Neuronal stem cell (in vitro differentiated cells): Measurements from ENCODE around the gene VPS35L.

Experiments used
- DNase-seq: peaks from one replicate; pipeline ENCODE4 v3.0.0-alpha.2; 2013; ENCODE audit warnings: low spot score
- H2AFZ ChIP-seq: one replicate; pipeline ENCODE4 v1.6.1; 2013; ENCODE audit warnings: mild to moderate bottlenecking, low read length, inconsistent platforms
- H2AK5ac ChIP-seq: 2 replicates; pipeline ENCODE4 v1.6.1; 2013; ENCODE audit warnings: low read depth, mild to moderate bottlenecking, inconsistent platforms, low read length, moderate library complexity, mixed read lengths
- H2BK120ac ChIP-seq: 2 replicates; pipeline ENCODE4 v1.6.1; 2013; ENCODE audit warnings: low read depth, mild to moderate bottlenecking, inconsistent platforms, low read length, moderate library complexity, mixed read lengths
- H2BK12ac ChIP-seq: one replicate; pipeline ENCODE4 v1.6.1; 2013; ENCODE audit warnings: low read length, inconsistent platforms
- H2BK15ac ChIP-seq: 2 replicates; pipeline ENCODE4 v1.6.1; 2013; ENCODE audit warnings: mild to moderate bottlenecking, low read length, inconsistent platforms, mixed read lengths
- H2BK5ac ChIP-seq: one replicate; pipeline ENCODE4 v1.6.1; 2013; ENCODE audit warnings: inconsistent platforms, mild to moderate bottlenecking, low read length, moderate library complexity
- H3K14ac ChIP-seq: one replicate; pipeline ENCODE4 v1.6.1; 2013; ENCODE audit warnings: low read length, inconsistent platforms
- H3K18ac ChIP-seq: 2 replicates; pipeline ENCODE4 v1.6.1; 2013; ENCODE audit warnings: low read length, inconsistent platforms
- H3K23ac ChIP-seq: 2 replicates; pipeline ENCODE4 v1.6.1; 2013; ENCODE audit warnings: low read depth, mild to moderate bottlenecking, mixed read lengths, low read length, inconsistent platforms; ENCODE audit not compliant: poor library complexity
- H3K27ac ChIP-seq: replicated peaks from 3 replicates; pipeline ENCODE4 v1.5.1; 2013; ENCODE audit warnings: low read length, inconsistent platforms
- H3K27me3 ChIP-seq, 3 experiments: 2 replicates each; pipeline ENCODE4 v1.6.1; 2013; ENCODE audit warnings: low read length in 3 of 3, mild to moderate bottlenecking in 2 of 3, inconsistent platforms in 1 of 3, low read depth in 1 of 3, mixed read lengths in 1 of 3, moderate library complexity in 1 of 3; ENCODE audit not compliant: control insufficient read depth in 3 of 3, insufficient read depth in 3 of 3
- H3K36me3 ChIP-seq, 2 donors: replicated peaks in 1 of 2; 2 replicates each; pipeline ENCODE4 v1.6.1; 2013; ENCODE audit warnings: low read length in 2 of 2; ENCODE audit not compliant: control insufficient read depth in 2 of 2, insufficient read depth in 2 of 2
- H3K4ac ChIP-seq: 2 replicates; pipeline ENCODE4 v1.6.1; 2013; ENCODE audit warnings: inconsistent platforms, mild to moderate bottlenecking, low read length, moderate library complexity
- H3K4me1 ChIP-seq, 2 donors: 1 replicate in 1 of 2; 2 replicates in 1 of 2; pipeline ENCODE4 v1.6.1; 2013; ENCODE audit warnings: low read length in 2 of 2, low read depth in 1 of 2; ENCODE audit not compliant: control insufficient read depth in 2 of 2, insufficient read depth in 1 of 2
- H3K4me2 ChIP-seq: one replicate; pipeline ENCODE4 v1.6.1; 2013; ENCODE audit warnings: mild to moderate bottlenecking, low read length, inconsistent platforms; ENCODE audit not compliant: insufficient read depth, poor library complexity, severe bottlenecking
- H3K4me3 ChIP-seq, 2 donors: 2 replicates each; pipeline ENCODE4 v1.5.1; 2013; ENCODE audit warnings: low read length in 2 of 2, mild to moderate bottlenecking in 2 of 2, inconsistent platforms in 1 of 2, moderate library complexity in 1 of 2
- H3K79me1 ChIP-seq: one replicate; pipeline ENCODE4 v1.6.1; 2013; ENCODE audit warnings: low read depth, mild to moderate bottlenecking, inconsistent platforms, low read length, moderate library complexity
- H3K9ac ChIP-seq: one replicate; pipeline ENCODE4 v1.6.1; 2013; ENCODE audit warnings: mild to moderate bottlenecking, low read depth, low read length, inconsistent platforms; ENCODE audit not compliant: poor library complexity
- H3K9me3 ChIP-seq, 2 donors: replicated peaks in 1 of 2; 2 replicates each; pipeline versions ENCODE3 to v1.6.1; 2013; ENCODE audit warnings: low read length in 2 of 2, mild to moderate bottlenecking in 2 of 2, inconsistent platforms in 1 of 2, low read depth in 1 of 2, mixed read lengths in 1 of 2, moderate library complexity in 1 of 2; ENCODE audit not compliant: control insufficient read depth in 2 of 2, insufficient read depth in 1 of 2
- H4K8ac ChIP-seq: one replicate; pipeline ENCODE4 v1.6.1; 2013; ENCODE audit warnings: low read depth, mild to moderate bottlenecking, inconsistent platforms, low read length, moderate library complexity
- H4K91ac ChIP-seq: one replicate; pipeline ENCODE4 v1.6.1; 2013; ENCODE audit warnings: low read length, low read depth, mild to moderate bottlenecking, inconsistent platforms; ENCODE audit not compliant: poor library complexity
- WGBS, 2 donors: extraction: QIAGEN DNeasy Blood & Tissue Kit; methylation state at CpG; one replicate each; pipeline ENCODE4 v1.1.7; 2013; ENCODE audit warnings: missing lambda C conversion rate in 2 of 2, mixed read lengths in 1 of 2; ENCODE audit not compliant: insufficient read length in 2 of 2, insufficient replicate concordance in 1 of 2; ENCODE audit errors: extremely low coverage in 2 of 2; 5-methylcytosine and 5-hydroxymethylcytosine counted together

Gene VPS35L

DNA sequence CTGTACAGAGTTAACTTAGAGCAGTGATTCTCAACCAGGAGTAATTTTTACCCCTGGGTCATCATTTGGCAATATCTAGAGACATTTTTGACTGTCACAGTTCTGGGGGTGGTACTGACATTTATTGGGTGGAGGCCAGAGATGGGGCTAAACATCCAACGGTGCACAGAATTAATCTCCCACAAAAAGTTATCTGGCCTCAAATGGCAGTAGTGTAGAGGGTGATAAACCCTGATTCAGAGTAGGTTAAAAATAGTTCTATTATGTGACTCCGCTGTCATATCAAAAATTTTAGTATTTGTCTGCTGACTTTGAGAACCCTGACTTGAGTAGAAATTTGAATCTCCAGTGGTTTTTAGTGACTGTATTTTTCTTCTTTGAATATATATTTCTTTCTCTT lies 19.1 kb downstream of the VPS35L start:
- H3K18ac ChIP-seq: no peak overlapping the region
- no peak overlapping the region for H3K23ac ChIP-seq
- no peak overlapping the region for H2AFZ ChIP-seq
- H2BK15ac ChIP-seq: no peak overlapping the region
- no peak overlapping the region for H3K14ac ChIP-seq
- H4K8ac ChIP-seq: no peak overlapping the region
- H3K36me3 ChIP-seq: peaks cover 19 to 90% of the 10 kb centered on the region in 2 donors
- H3K9ac ChIP-seq: no peak overlapping the region
- no peak overlapping the region for H3K4ac ChIP-seq
- H2AK5ac ChIP-seq: no peak overlapping the region
- no peaks in the 10 kb centered on the region for H3K27me3 ChIP-seq
- no peaks in the 10 kb centered on the region for H3K79me1 ChIP-seq
- H4K91ac ChIP-seq: no peak overlapping the region
- H3K9me3 ChIP-seq: peaks cover 0 to 2% of the 10 kb centered on the region in 2 donors
- no CpG with 5 or more reads among the region's 2 CpGs for WGBS, 2 donors
- H3K4me2 ChIP-seq: no peak overlapping the region
- no peak for DNase-seq
- no peak overlapping the region for H2BK5ac ChIP-seq
- H2BK12ac ChIP-seq: no peak overlapping the region
- no peak overlapping the region for H3K27ac ChIP-seq
- no peak overlapping the region for H2BK120ac ChIP-seq
- H3K4me1 ChIP-seq: peaks cover 0 to 4% of the 10 kb centered on the region in 2 donors
- no peak overlapping the region for H3K4me3 ChIP-seq

- Histone ChIP-seq H2BK120ac (no peak overlapping the region), H2BK12ac (no peak overlapping the region), H3K4me2 (no peak overlapping the region), H2AK5ac (no peak overlapping the region), H4K91ac (no peak overlapping the region), H2BK15ac (no peak overlapping the region), H3K27ac (peak overlapping the region; percentile 10), H3K4me1 (peaks cover 0 to 4% of the 10 kb centered on the region in 2 donors), H3K9me3 (peaks cover 6 to 18% of the 10 kb centered on the region in 2 donors), H3K79me1 (no peaks in the 10 kb centered on the region), H3K14ac (no peak overlapping the region), H4K8ac (no peak overlapping the region), H3K4ac (no peak overlapping the region), H3K36me3 (peaks cover 19 to 93% of the 10 kb centered on the region in 2 donors), H3K18ac (no peak overlapping the region), H3K23ac (no peak overlapping the region), H2BK5ac (no peak overlapping the region), H3K27me3 (no peaks in the 10 kb centered on the region), H2AFZ (no peak overlapping the region), H3K9ac (no peak overlapping the region), H3K4me3 (no peak overlapping the region)
- DNase-seq: no peak
- WGBS, 2 donors: no CpG with 5 or more reads among the region's 10 CpGs
These were observed 23.0 kb downstream of the VPS35L start for GRCh38 chr16:19578378-19578971.

DNA sequence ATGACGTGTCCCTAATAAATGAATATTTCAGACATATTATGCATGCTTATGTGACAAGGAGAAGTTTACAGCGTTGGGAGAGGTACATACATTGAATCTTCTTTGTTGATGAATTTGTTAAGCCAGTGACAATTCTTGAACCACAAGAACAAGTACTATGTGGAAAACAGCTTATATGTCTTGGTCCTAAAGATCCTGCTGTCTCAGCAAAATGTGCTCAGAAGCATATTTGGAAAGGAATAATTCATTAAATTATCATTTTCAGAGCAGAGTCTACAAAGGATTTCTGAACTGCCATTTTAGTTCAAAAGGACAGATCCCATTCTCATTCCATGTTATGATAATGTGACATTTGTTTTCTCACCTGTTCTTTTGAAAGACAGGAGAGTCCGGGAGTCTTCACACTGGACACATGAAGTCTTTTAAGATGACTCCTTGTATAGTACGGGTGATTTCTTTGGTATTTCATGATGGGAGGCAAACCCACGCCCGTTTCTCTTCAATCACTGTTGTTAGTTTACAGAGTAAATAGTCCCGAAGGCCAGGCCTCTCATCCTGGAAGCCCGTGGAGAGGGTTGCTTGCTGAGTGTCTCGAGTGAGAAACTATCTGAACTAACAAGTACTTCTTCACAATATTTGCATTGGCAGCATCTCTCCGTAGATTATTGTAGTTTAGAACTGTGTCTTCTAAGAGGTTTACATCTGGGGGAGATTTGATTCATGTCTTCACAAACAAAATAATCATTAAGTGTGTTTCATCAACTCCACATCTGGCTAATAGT lies 26.7 kb downstream of the VPS35L start:
- Histone ChIP-seq H3K18ac (no peak overlapping the region), H3K4me3 (no peak overlapping the region), H3K14ac (no peak overlapping the region), H2BK15ac (no peak overlapping the region), H2BK12ac (no peak overlapping the region), H3K27me3 (no peaks in the 10 kb centered on the region), H2BK120ac (no peak overlapping the region), H3K23ac (no peak overlapping the region), H4K91ac (no peak overlapping the region), H3K4me1 (peaks cover 0 to 4% of the 10 kb centered on the region in 2 donors), H3K9ac (no peak overlapping the region), H3K36me3 (peaks cover 11 to 88% of the 10 kb centered on the region in 2 donors), H3K79me1 (no peaks in the 10 kb centered on the region), H3K4me2 (no peak overlapping the region), H4K8ac (no peak overlapping the region), H3K27ac (no peak overlapping the region), H2AK5ac (no peak overlapping the region), H3K9me3 (peaks cover 6 to 18% of the 10 kb centered on the region in 2 donors), H2BK5ac (no peak overlapping the region), H3K4ac (no peak overlapping the region), H2AFZ (no peak overlapping the region)
- no peak for DNase-seq
- WGBS, 2 donors: no CpG with 5 or more reads among the region's 10 CpGs

- no peak overlapping the region for H3K18ac ChIP-seq
- H3K4me3 ChIP-seq: no peak overlapping the region
- H3K9me3 ChIP-seq: peaks cover 6 to 18% of the 10 kb centered on the region in 2 donors
- DNase-seq: peak; percentile 20
- no peak overlapping the region for H2BK120ac ChIP-seq
- H3K4ac ChIP-seq: no peak overlapping the region
- no peak overlapping the region for H2BK15ac ChIP-seq
- H3K9ac ChIP-seq: no peak overlapping the region
- H3K23ac ChIP-seq: no peak overlapping the region
- no peak overlapping the region for H3K4me2 ChIP-seq
- H3K79me1 ChIP-seq: no peaks in the 10 kb centered on the region
- H3K4me1 ChIP-seq: peaks cover 0 to 4% of the 10 kb centered on the region in 2 donors
- H2BK5ac ChIP-seq: no peak overlapping the region
- peaks cover 14 to 73% of the 10 kb centered on the region in 2 donors for H3K36me3 ChIP-seq
- no peak overlapping the region for H4K91ac ChIP-seq
- no peak overlapping the region for H2AFZ ChIP-seq
- no CpG with 5 or more reads among the region's 5 CpGs for WGBS, 2 donors
- H3K14ac ChIP-seq: no peak overlapping the region
- no peak overlapping the region for H4K8ac ChIP-seq
- no peak overlapping the region for H2AK5ac ChIP-seq
- no peak overlapping the region for H3K27ac ChIP-seq
- H3K27me3 ChIP-seq: no peaks in the 10 kb centered on the region
- no peak overlapping the region for H2BK12ac ChIP-seq
These were observed 28.3 kb downstream of the VPS35L start for GRCh38 chr16:19583665-19584300.
